Measurements from ENCODE around the gene MDM2.

Gene MDM2

GRCh38 chr12:68878846-68879245 is 70.9 kb downstream of the MDM2 start:
- no peak overlapping the region for H3K27ac Mint-ChIP-seq
- no peaks in the 10 kb centered on the region for H3K27me3 Mint-ChIP-seq
- no peak for ATAC-seq
- H3K9me3 Mint-ChIP-seq: peaks cover 4% of the 10 kb centered on the region
- no peaks in the 10 kb centered on the region for H3K36me3 Mint-ChIP-seq
- H3K4me3 Mint-ChIP-seq: no peak overlapping the region
- peaks cover 21% of the 10 kb centered on the region for H3K4me1 Mint-ChIP-seq

GRCh38 chr12:68880660-68881325 is 72.8 kb downstream of the MDM2 start:
- H3K4me1 Mint-ChIP-seq: peaks cover 12% of the 10 kb centered on the region
- ATAC-seq: no peak
- no peak overlapping the region for H3K27ac Mint-ChIP-seq
- no peak overlapping the region for H3K4me3 Mint-ChIP-seq
- H3K27me3 Mint-ChIP-seq: no peaks in the 10 kb centered on the region
- H3K36me3 Mint-ChIP-seq: no peaks in the 10 kb centered on the region
- H3K9me3 Mint-ChIP-seq: peaks cover 4% of the 10 kb centered on the region

- no peak for ATAC-seq
- Mint-ChIP-seq H3K27me3 (no peaks in the 10 kb centered on the region), H3K36me3 (no peaks in the 10 kb centered on the region), H3K27ac (no peak overlapping the region), H3K4me1 (peaks cover 7% of the 10 kb centered on the region), H3K9me3 (peaks cover 4% of the 10 kb centered on the region), H3K4me3 (no peak overlapping the region)
Measured at GRCh38 chr12:68882251-68882964, 74.4 kb downstream of the MDM2 start.

GRCh38 chr12:68883151-68883550 is 75.2 kb downstream of the MDM2 start:
- Mint-ChIP-seq H3K36me3 (no peaks in the 10 kb centered on the region), H3K27ac (no peak overlapping the region), H3K9me3 (peaks cover 4% of the 10 kb centered on the region), H3K4me3 (no peak overlapping the region), H3K4me1 (peaks cover 7% of the 10 kb centered on the region), H3K27me3 (no peaks in the 10 kb centered on the region)
- no peak for ATAC-seq

- H3K4me3 Mint-ChIP-seq: no peak overlapping the region
- peaks cover 7% of the 10 kb centered on the region for H3K4me1 Mint-ChIP-seq
- no peaks in the 10 kb centered on the region for H3K36me3 Mint-ChIP-seq
- H3K9me3 Mint-ChIP-seq: peaks cover 4% of the 10 kb centered on the region
- H3K27me3 Mint-ChIP-seq: no peaks in the 10 kb centered on the region
- no peak for ATAC-seq
- H3K27ac Mint-ChIP-seq: no peak overlapping the region
Measured at GRCh38 chr12:68884251-68884650, 76.3 kb downstream of the MDM2 start.

- H3K4me3 Mint-ChIP-seq: no peak overlapping the region
- peaks cover 4% of the 10 kb centered on the region for H3K9me3 Mint-ChIP-seq
- no peaks in the 10 kb centered on the region for H3K27me3 Mint-ChIP-seq
- H3K27ac Mint-ChIP-seq: no peak overlapping the region
- no peak for ATAC-seq
- H3K4me1 Mint-ChIP-seq: peaks cover 14% of the 10 kb centered on the region
- H3K36me3 Mint-ChIP-seq: no peaks in the 10 kb centered on the region
Measured at GRCh38 chr12:68885381-68885780, 77.4 kb downstream of the MDM2 start.

GRCh38 chr12:68886636-68887572 is 78.9 kb downstream of the MDM2 start:
- Mint-ChIP-seq H3K27ac (no peak overlapping the region), H3K4me1 (peaks cover 21% of the 10 kb centered on the region), H3K27me3 (no peaks in the 10 kb centered on the region), H3K9me3 (peaks cover 4% of the 10 kb centered on the region), H3K36me3 (no peaks in the 10 kb centered on the region), H3K4me3 (no peak overlapping the region)
- no peak for ATAC-seq

- no peak overlapping the region for H3K4me3 Mint-ChIP-seq
- H3K36me3 Mint-ChIP-seq: no peaks in the 10 kb centered on the region
- no peaks in the 10 kb centered on the region for H3K27me3 Mint-ChIP-seq
- no peak for ATAC-seq
- H3K4me1 Mint-ChIP-seq: peaks cover 19% of the 10 kb centered on the region
- H3K9me3 Mint-ChIP-seq: no peaks in the 10 kb centered on the region
- H3K27ac Mint-ChIP-seq: no peak overlapping the region
Measured at GRCh38 chr12:68887641-68888040, 79.7 kb downstream of the MDM2 start.

GRCh38 chr12:68888243-68888642 is 80.3 kb downstream of the MDM2 start:
- no peak for ATAC-seq
- no peaks in the 10 kb centered on the region for H3K27me3 Mint-ChIP-seq
- H3K4me1 Mint-ChIP-seq: peaks cover 14% of the 10 kb centered on the region
- no peak overlapping the region for H3K4me3 Mint-ChIP-seq
- H3K36me3 Mint-ChIP-seq: no peaks in the 10 kb centered on the region
- H3K27ac Mint-ChIP-seq: no peak overlapping the region
- H3K9me3 Mint-ChIP-seq: no peaks in the 10 kb centered on the region

GRCh38 chr12:68890701-68891113 is 82.7 kb downstream of the MDM2 start:
- Mint-ChIP-seq H3K9me3 (no peaks in the 10 kb centered on the region), H3K4me3 (no peak overlapping the region), H3K27me3 (no peaks in the 10 kb centered on the region), H3K36me3 (no peaks in the 10 kb centered on the region), H3K27ac (no peak overlapping the region), H3K4me1 (peaks cover 20% of the 10 kb centered on the region)
- no peak for ATAC-seq

GRCh38 chr12:68891141-68891540 is 83.2 kb downstream of the MDM2 start:
- Mint-ChIP-seq H3K4me3 (no peak overlapping the region), H3K27ac (no peak overlapping the region), H3K27me3 (no peaks in the 10 kb centered on the region), H3K36me3 (no peaks in the 10 kb centered on the region), H3K9me3 (no peaks in the 10 kb centered on the region), H3K4me1 (peaks cover 24% of the 10 kb centered on the region)
- no peak for ATAC-seq

GRCh38 chr12:68893201-68893600 is 85.2 kb downstream of the MDM2 start:
- no peaks in the 10 kb centered on the region for H3K27me3 Mint-ChIP-seq
- H3K9me3 Mint-ChIP-seq: no peaks in the 10 kb centered on the region
- H3K4me3 Mint-ChIP-seq: no peak overlapping the region
- no peak overlapping the region for H3K27ac Mint-ChIP-seq
- peaks cover 43% of the 10 kb centered on the region for H3K4me1 Mint-ChIP-seq
- no peak for ATAC-seq
- H3K36me3 Mint-ChIP-seq: no peaks in the 10 kb centered on the region

- ATAC-seq: no peak
- no peak overlapping the region for H3K4me3 Mint-ChIP-seq
- no peaks in the 10 kb centered on the region for H3K36me3 Mint-ChIP-seq
- no peaks in the 10 kb centered on the region for H3K27me3 Mint-ChIP-seq
- no peaks in the 10 kb centered on the region for H3K9me3 Mint-ChIP-seq
- H3K4me1 Mint-ChIP-seq: peaks cover 43% of the 10 kb centered on the region
- no peak overlapping the region for H3K27ac Mint-ChIP-seq
Measured at GRCh38 chr12:68893741-68894140, 85.8 kb downstream of the MDM2 start.

GRCh38 chr12:68894276-68894855 is 86.4 kb downstream of the MDM2 start:
- Mint-ChIP-seq H3K9me3 (no peaks in the 10 kb centered on the region), H3K27ac (no peak overlapping the region), H3K36me3 (no peaks in the 10 kb centered on the region), H3K4me1 (peaks cover 42% of the 10 kb centered on the region), H3K27me3 (no peaks in the 10 kb centered on the region), H3K4me3 (no peak overlapping the region)
- no peak for ATAC-seq

GRCh38 chr12:68896881-68897540 is 89.0 kb downstream of the MDM2 start:
- H3K9me3 Mint-ChIP-seq: no peaks in the 10 kb centered on the region
- ATAC-seq: peak; percentile 79

More at GRCh38 chr12:68896881-68897540, 89.0 kb downstream of the MDM2 start:
- Mint-ChIP-seq H3K4me1 (peaks cover 34% of the 10 kb centered on the region), H3K4me3 (peak overlapping the region; percentile 37), H3K27ac (peak overlapping the region; percentile 51), H3K36me3 (no peaks in the 10 kb centered on the region), H3K27me3 (no peaks in the 10 kb centered on the region)
